ENCODE measurements around the gene FAM20C. TPM values are rescaled to one million over a fixed set of nuclear protein-coding genes. Genes with fewer than 3 reads are reported as not detected.

The FAM20C gene
- total RNA-seq, 1 donor from 2014 or later = 58.8 TPM

- peak; percentile 31 for ATAC-seq
- Histone ChIP-seq H3K4me3 (no peak overlapping the region), H3K9me3 (no peaks in the 10 kb centered on the region), H3K36me3 (no peaks in the 10 kb centered on the region), H3K27me3 (no peaks in the 10 kb centered on the region), H3K27ac (peak overlapping the region; percentile 30), H3K4me1 (peaks cover 17% of the 10 kb centered on the region)
- no peak for TF ChIP-seq CTCF (IDR thresholded peaks at IDR 0.05)
- intact Hi-C loops (cut with DNase I) = no loop called here
- no peak for DNase-seq
These were observed 37.0 kb downstream of the FAM20C start for GRCh38 chr7:229184-229964.

GRCh38 chr7:230274-230673, 37.9 kb downstream of the FAM20C start:
- DNase-seq (no peak), ATAC-seq (no peak)
- Histone ChIP-seq H3K27ac (no peak overlapping the region), H3K36me3 (no peaks in the 10 kb centered on the region), H3K4me1 (peaks cover 23% of the 10 kb centered on the region), H3K27me3 (no peaks in the 10 kb centered on the region), H3K9me3 (no peaks in the 10 kb centered on the region), H3K4me3 (no peak overlapping the region)
- TF ChIP-seq CTCF (IDR thresholded peaks at IDR 0.05) = no peak
- intact Hi-C loops (cut with DNase I) = no loop called here

GRCh38 chr7:231030-231857, 38.9 kb downstream of the FAM20C start:
- Histone ChIP-seq H3K27ac (no peak overlapping the region), H3K4me3 (no peak overlapping the region), H3K4me1 (peaks cover 33% of the 10 kb centered on the region), H3K27me3 (no peaks in the 10 kb centered on the region), H3K36me3 (no peaks in the 10 kb centered on the region), H3K9me3 (no peaks in the 10 kb centered on the region)
- no peak for ATAC-seq
- intact Hi-C loops (cut with DNase I) = no loop called here
- no peak for TF ChIP-seq CTCF (IDR thresholded peaks at IDR 0.05)
- DNase-seq = no peak

- H3K27ac ChIP-seq = no peak overlapping the region
- no peak for TF ChIP-seq CTCF (IDR thresholded peaks at IDR 0.05)
- no peak for ATAC-seq
- H3K9me3 ChIP-seq = no peaks in the 10 kb centered on the region
- intact Hi-C loops (cut with DNase I) = no loop called here
- no peak overlapping the region for H3K4me3 ChIP-seq
- no peaks in the 10 kb centered on the region for H3K36me3 ChIP-seq
- no peak for DNase-seq
- peaks cover 33% of the 10 kb centered on the region for H3K4me1 ChIP-seq
- H3K27me3 ChIP-seq = no peaks in the 10 kb centered on the region
These were observed 39.5 kb downstream of the FAM20C start for GRCh38 chr7:231858-232246.

- intact Hi-C loops (cut with DNase I) = no loop called here
- Histone ChIP-seq H3K9me3 (no peaks in the 10 kb centered on the region), H3K4me1 (peaks cover 33% of the 10 kb centered on the region), H3K4me3 (no peak overlapping the region), H3K27ac (peak overlapping the region; percentile 6), H3K27me3 (no peaks in the 10 kb centered on the region), H3K36me3 (no peaks in the 10 kb centered on the region)
- DNase-seq (no peak), ATAC-seq (no peak)
- TF ChIP-seq CTCF (IDR thresholded peaks at IDR 0.05) = no peak
These were observed 40.3 kb downstream of the FAM20C start for GRCh38 chr7:232410-233248.
